RWPE2 (cell line): Measurements from ENCODE around the gene SLC25A22.

Experiments
- ATAC-seq: fragments of 200-7000 bp; cut with Tn5 transposase; 3 replicates; pipeline ENCODE4 v1.9.1; 2021; ENCODE audit warnings: low read depth
- DNase-seq: peaks from one replicate; pipeline ENCODE4 v3.0.0-alpha.2; 2020; ENCODE audit warnings: low spot score
- H3K27ac ChIP-seq: fragments of 450-650 bp; 2 replicates; pipeline ENCODE4 v1.5.1; 2017; ENCODE audit warnings: mild to moderate bottlenecking; ENCODE audit not compliant: poor library complexity, severe bottlenecking
- H3K27me3 ChIP-seq: fragments of 250-450 bp; sonication (Bioruptor Pico); 2 replicates; pipeline ENCODE4 v1.5.1; 2021; ENCODE audit warnings: mild to moderate bottlenecking, moderate library complexity; ENCODE audit not compliant: insufficient read depth, poor library complexity, severe bottlenecking
- H3K36me3 ChIP-seq: fragments of 250-450 bp; sonication (Bioruptor Pico); 2 replicates; pipeline ENCODE4 v1.5.1; 2020; ENCODE audit warnings: low read depth, mild to moderate bottlenecking, moderate library complexity
- H3K4me1 ChIP-seq: fragments of 250-450 bp; sonication (Bioruptor Pico); 2 replicates; pipeline ENCODE4 v1.5.1; 2021; ENCODE audit warnings: mild to moderate bottlenecking, moderate library complexity; ENCODE audit not compliant: insufficient read depth, poor library complexity, severe bottlenecking
- H3K4me3 ChIP-seq: fragments of 250-450 bp; sonication (Bioruptor Pico); 2 replicates; pipeline ENCODE4 v1.5.1; 2021; ENCODE audit warnings: mild to moderate bottlenecking, moderate library complexity; ENCODE audit not compliant: severe bottlenecking
- H3K9me3 ChIP-seq: fragments of 250-450 bp; sonication (Bioruptor Pico); 2 replicates; pipeline ENCODE4 v1.5.1; 2021; ENCODE audit warnings: mild to moderate bottlenecking, moderate library complexity; ENCODE audit not compliant: severe bottlenecking
- CTCF ChIP-seq: fragments of 450-650 bp; IDR thresholded peaks from one replicate; pipeline ENCODE4 v1.5.1; 2017; ENCODE audit warnings: mild to moderate bottlenecking, moderate library complexity; ENCODE audit not compliant: poor library complexity, severe bottlenecking

The SLC25A22 gene

GRCh38 chr11:790721-791564 lies 7.1 kb downstream of the SLC25A22 start:
- H3K4me3 ChIP-seq = no peak overlapping the region
- H3K27ac ChIP-seq = no peak overlapping the region
- peak; percentile 52 for ATAC-seq
- H3K4me1 ChIP-seq = no peaks in the 10 kb centered on the region
- H3K36me3 ChIP-seq = peaks cover 7% of the 10 kb centered on the region; the same call in 1 of the 2 replicates
- no peaks in the 10 kb centered on the region for H3K9me3 ChIP-seq
- DNase-seq = no peak
- peaks cover 9% of the 10 kb centered on the region for H3K27me3 ChIP-seq
- no peak for TF ChIP-seq CTCF

- ATAC-seq (no peak), DNase-seq (no peak)
- Histone ChIP-seq H3K4me1 (no peaks in the 10 kb centered on the region), H3K9me3 (no peaks in the 10 kb centered on the region), H3K4me3 (no peak within 1 kb of the TSS), H3K27me3 (peaks cover 9% of the 10 kb centered on the region), H3K36me3 (peaks cover 7% of the 10 kb centered on the region; the same call in 1 of the 2 replicates), H3K27ac (no peak within 1 kb of the TSS)
- TF ChIP-seq CTCF = no peak
These were observed 8.1 kb downstream of the SLC25A22 start, which contains the start of gene CEND1 for GRCh38 chr11:789943-790342. Gene CEND1 (minus strand): TSS chr11:790090. CDS start chr11:788576, 1,514 bp downstream.

GRCh38 chr11:788953-789940 lies 8.8 kb downstream of the SLC25A22 start:
- peaks cover 9% of the 10 kb centered on the region for H3K27me3 ChIP-seq
- H3K9me3 ChIP-seq = no peaks in the 10 kb centered on the region
- H3K4me1 ChIP-seq = no peaks in the 10 kb centered on the region
- no peak overlapping the region for H3K4me3 ChIP-seq
- ATAC-seq = no peak
- no peak overlapping the region for H3K27ac ChIP-seq
- peaks cover 7% of the 10 kb centered on the region; the same call in 1 of the 2 replicates for H3K36me3 ChIP-seq
- TF ChIP-seq CTCF = no peak
- DNase-seq = no peak

- Histone ChIP-seq H3K27ac (no peak overlapping the region), H3K36me3 (no peaks in the 10 kb centered on the region), H3K4me1 (peaks cover 6% of the 10 kb centered on the region), H3K9me3 (no peaks in the 10 kb centered on the region), H3K4me3 (no peak overlapping the region), H3K27me3 (peaks cover 9% of the 10 kb centered on the region)
- DNase-seq (no peak), ATAC-seq (no peak)
- TF ChIP-seq CTCF = no peak
These were observed 10.0 kb downstream of the SLC25A22 start for GRCh38 chr11:788009-788640.
